ENCODE results near the gene FAR2.

Gene FAR2

DNA sequence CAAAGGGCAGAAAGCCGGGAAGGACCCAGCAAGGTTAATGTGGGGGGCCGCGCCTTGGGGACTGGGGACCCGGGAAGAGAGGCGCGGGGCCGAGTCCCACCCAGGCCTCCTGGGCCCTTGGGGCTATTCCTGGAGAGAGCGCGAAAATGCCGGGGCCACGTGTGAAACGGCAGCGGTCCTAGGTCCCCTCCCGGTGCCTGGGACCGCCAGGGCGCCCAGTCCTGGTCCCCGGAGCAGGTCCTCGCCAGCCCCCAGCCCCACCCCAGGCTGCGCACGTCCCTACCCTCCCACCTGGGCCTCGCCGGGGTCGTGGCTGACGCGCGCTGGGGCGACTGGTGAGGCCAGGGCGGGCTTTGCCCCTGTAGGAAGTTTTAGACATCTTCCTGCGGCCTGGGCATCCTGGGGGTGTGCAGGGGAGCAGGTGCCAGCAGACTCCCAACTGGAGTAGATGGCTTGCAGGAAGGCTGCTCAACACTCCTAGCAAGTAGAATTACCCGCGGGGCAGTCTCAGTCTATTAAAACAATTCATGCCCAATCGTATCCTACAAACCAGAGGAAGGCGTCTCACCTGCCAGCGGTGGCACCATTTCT lies 708 bp downstream of the FAR2 start:
- Histone ChIP-seq H3K27me3 (ENCODE audit: low read length) (no peaks in the 10 kb centered on the region; the same call in 1 of the 2 replicates), H3K9me2 (replicated peaks; ENCODE audit: insufficient read depth, low read length) (no peaks in the 10 kb centered on the region), H3K9ac (ENCODE audit: low read length) (no peak overlapping the region), H3K36me3 (ENCODE audit: low read length) (no peaks in the 10 kb centered on the region), H3K79me2 (ENCODE audit: insufficient read depth, low read length) (no peaks in the 10 kb centered on the region), H3K4me2 (ENCODE audit: low read depth, low read length, poor library complexity, severe bottlenecking) (no peak overlapping the region), H3K9me3 (ENCODE audit: insufficient read depth, low read length) (no peaks in the 10 kb centered on the region), H3F3A (ENCODE audit: insufficient read depth) (no peaks in the 10 kb centered on the region), H4K20me1 (ENCODE audit: low read depth, low read length) (no peaks in the 10 kb centered on the region), H2AFZ (ENCODE audit: low read depth, low read length, severe bottlenecking) (no peak overlapping the region), H3K4me3 (ENCODE audit: insufficient read depth, low read length, poor library complexity, severe bottlenecking) (no peak overlapping the region), H3K27ac (ENCODE audit: low read depth, low read length) (no peak overlapping the region)
- TF ChIP-seq, protein P1, sequence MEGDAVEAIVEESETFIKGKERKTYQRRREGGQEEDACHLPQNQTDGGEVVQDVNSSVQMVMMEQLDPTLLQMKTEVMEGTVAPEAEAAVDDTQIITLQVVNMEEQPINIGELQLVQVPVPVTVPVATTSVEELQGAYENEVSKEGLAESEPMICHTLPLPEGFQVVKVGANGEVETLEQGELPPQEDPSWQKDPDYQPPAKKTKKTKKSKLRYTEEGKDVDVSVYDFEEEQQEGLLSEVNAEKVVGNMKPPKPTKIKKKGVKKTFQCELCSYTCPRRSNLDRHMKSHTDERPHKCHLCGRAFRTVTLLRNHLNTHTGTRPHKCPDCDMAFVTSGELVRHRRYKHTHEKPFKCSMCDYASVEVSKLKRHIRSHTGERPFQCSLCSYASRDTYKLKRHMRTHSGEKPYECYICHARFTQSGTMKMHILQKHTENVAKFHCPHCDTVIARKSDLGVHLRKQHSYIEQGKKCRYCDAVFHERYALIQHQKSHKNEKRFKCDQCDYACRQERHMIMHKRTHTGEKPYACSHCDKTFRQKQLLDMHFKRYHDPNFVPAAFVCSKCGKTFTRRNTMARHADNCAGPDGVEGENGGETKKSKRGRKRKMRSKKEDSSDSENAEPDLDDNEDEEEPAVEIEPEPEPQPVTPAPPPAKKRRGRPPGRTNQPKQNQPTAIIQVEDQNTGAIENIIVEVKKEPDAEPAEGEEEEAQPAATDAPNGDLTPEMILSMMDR (IDR thresholded peaks at IDR 0.05; ENCODE audit: insufficient read depth, low read length, poor library complexity, severe bottlenecking), result no peak
- no peak for TF ChIP-seq EZH2phosphoT487 (conservative IDR thresholded peaks at IDR 0.05; ENCODE audit: low read length)

DNA sequence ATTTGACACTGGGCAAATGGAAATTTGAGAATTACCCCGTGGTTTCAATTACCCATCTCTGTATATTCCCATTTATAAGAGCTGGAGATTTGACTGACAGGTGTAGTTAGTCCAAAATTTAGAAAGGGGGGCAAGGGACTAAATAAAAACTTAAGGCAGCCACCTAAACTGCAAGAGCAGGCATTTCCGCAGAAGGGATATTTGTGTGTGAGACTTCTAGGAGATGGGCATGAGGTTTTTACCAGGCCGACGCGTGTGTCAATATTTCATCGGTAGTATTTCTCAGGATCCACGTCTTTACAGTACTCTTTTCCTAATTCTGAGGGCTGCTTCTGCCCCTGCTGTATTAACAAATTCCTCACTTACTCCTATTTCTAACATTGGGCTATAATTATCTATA lies 1.4 kb downstream of the FAR2 start:
- Histone ChIP-seq H3K27me3 (ENCODE audit: low read length) (no peaks in the 10 kb centered on the region; the same call in 1 of the 2 replicates), H3K9me3 (ENCODE audit: insufficient read depth, low read length) (no peaks in the 10 kb centered on the region), H3K9ac (ENCODE audit: low read length) (no peak overlapping the region), H4K20me1 (ENCODE audit: low read depth, low read length) (no peaks in the 10 kb centered on the region), H3K9me2 (replicated peaks; ENCODE audit: insufficient read depth, low read length) (no peaks in the 10 kb centered on the region), H3K79me2 (ENCODE audit: insufficient read depth, low read length) (no peaks in the 10 kb centered on the region), H3K36me3 (ENCODE audit: low read length) (no peaks in the 10 kb centered on the region), H3K4me2 (ENCODE audit: low read depth, low read length, poor library complexity, severe bottlenecking) (no peak overlapping the region), H3K4me3 (ENCODE audit: insufficient read depth, low read length, poor library complexity, severe bottlenecking) (no peak overlapping the region), H2AFZ (ENCODE audit: low read depth, low read length, severe bottlenecking) (no peak overlapping the region), H3F3A (ENCODE audit: insufficient read depth) (no peaks in the 10 kb centered on the region), H3K27ac (ENCODE audit: low read depth, low read length) (no peak overlapping the region)
- TF ChIP-seq, protein P1 (IDR thresholded peaks at IDR 0.05; ENCODE audit: insufficient read depth, low read length, poor library complexity, severe bottlenecking), result no peak
- TF ChIP-seq EZH2phosphoT487 (conservative IDR thresholded peaks at IDR 0.05; ENCODE audit: low read length), result no peak

DNA sequence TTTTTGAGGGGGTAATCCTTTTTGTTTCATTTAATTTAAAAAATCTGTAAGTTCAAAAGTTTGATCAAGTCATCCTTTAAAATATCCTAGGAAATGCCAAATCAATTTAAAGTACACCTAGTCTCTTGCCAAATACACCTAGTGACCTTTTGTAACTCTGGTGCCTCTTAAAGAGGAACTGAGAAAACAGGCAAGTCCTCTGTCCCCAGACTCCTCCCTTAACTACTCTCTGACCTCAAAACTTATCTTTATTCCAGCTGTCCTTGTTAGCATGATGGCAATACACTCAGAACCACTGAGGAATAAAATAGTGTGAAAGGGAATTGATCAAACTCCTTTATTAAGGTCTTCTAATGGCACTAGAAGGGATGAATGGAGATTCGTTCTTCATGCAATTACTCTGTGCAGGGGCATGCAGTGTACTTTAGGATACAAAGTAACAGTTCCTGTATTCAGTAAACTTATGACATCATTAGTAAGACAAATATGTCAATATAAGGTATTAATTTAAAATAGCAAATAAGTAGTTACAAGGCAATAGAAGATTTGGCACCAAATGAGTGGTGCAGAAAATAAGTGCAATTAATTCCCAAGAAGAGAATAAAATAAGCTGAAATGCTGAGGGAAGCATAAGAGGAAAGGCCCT lies 3.3 kb downstream of the FAR2 start:
- Histone ChIP-seq H4K20me1 (ENCODE audit: low read depth, low read length) (no peaks in the 10 kb centered on the region), H3K9me3 (ENCODE audit: insufficient read depth, low read length) (no peaks in the 10 kb centered on the region), H3F3A (ENCODE audit: insufficient read depth) (no peaks in the 10 kb centered on the region), H2AFZ (ENCODE audit: low read depth, low read length, severe bottlenecking) (no peak overlapping the region), H3K27me3 (ENCODE audit: low read length) (no peaks in the 10 kb centered on the region; the same call in 1 of the 2 replicates), H3K4me3 (ENCODE audit: insufficient read depth, low read length, poor library complexity, severe bottlenecking) (no peak overlapping the region), H3K36me3 (ENCODE audit: low read length) (no peaks in the 10 kb centered on the region), H3K9ac (ENCODE audit: low read length) (no peak overlapping the region), H3K4me2 (ENCODE audit: low read depth, low read length, poor library complexity, severe bottlenecking) (no peak overlapping the region), H3K79me2 (ENCODE audit: insufficient read depth, low read length) (no peaks in the 10 kb centered on the region), H3K9me2 (replicated peaks; ENCODE audit: insufficient read depth, low read length) (no peaks in the 10 kb centered on the region), H3K27ac (ENCODE audit: low read depth, low read length) (no peak overlapping the region)
- TF ChIP-seq EZH2phosphoT487 (conservative IDR thresholded peaks at IDR 0.05; ENCODE audit: low read length), result no peak
- TF ChIP-seq, protein P1 (IDR thresholded peaks at IDR 0.05; ENCODE audit: insufficient read depth, low read length, poor library complexity, severe bottlenecking), result no peak

Data from SU-DHL-6 (cell line).